HS-27A (cell line): Measurements from ENCODE around the gene CCR5AS.
"Not testable (repeated sequence)": the region's sequence is repeated elsewhere in the genome, so short reads cannot be mapped to it uniquely, and the experiment has no call there.

Source experiments
- DNase-seq: peaks from one replicate; pipeline ENCODE4 v3.0.0-alpha.2; 2012; ENCODE audit warnings: low read depth, missing footprints

The CCR5AS gene

GRCh38 chr3:46429250-46429649 is 22.4 kb upstream of the CCR5AS start:
- no peak for DNase-seq

GRCh38 chr3:46427916-46428833 is 21.3 kb upstream of the CCR5AS start:
- no peak for DNase-seq

GRCh38 chr3:46427404-46427803 is 20.5 kb upstream of the CCR5AS start:
- DNase-seq, result not testable (repeated sequence)

- not testable (repeated sequence) for DNase-seq
These were observed 19.6 kb upstream of the CCR5AS start for GRCh38 chr3:46426476-46426875.

- no peak for DNase-seq
These were observed 16.7 kb upstream of the CCR5AS start for GRCh38 chr3:46423588-46423987.

GRCh38 chr3:46422617-46423016 is 15.8 kb upstream of the CCR5AS start:
- no peak for DNase-seq

- DNase-seq, result no peak
These were observed 14.1 kb upstream of the CCR5AS start for GRCh38 chr3:46420931-46421330.

- no peak for DNase-seq
These were observed 12.9 kb upstream of the CCR5AS start for GRCh38 chr3:46419816-46420215.

- DNase-seq, result no peak
These were observed 11.2 kb upstream of the CCR5AS start for GRCh38 chr3:46417841-46418611.

- no peak for DNase-seq
These were observed 10.1 kb upstream of the CCR5AS start for GRCh38 chr3:46416811-46417510.

GRCh38 chr3:46416125-46416810 is 9.4 kb upstream of the CCR5AS start:
- no peak for DNase-seq

- no peak for DNase-seq
These were observed 7.9 kb upstream of the CCR5AS start for GRCh38 chr3:46414739-46415138.

GRCh38 chr3:46413951-46414350 is 7.1 kb upstream of the CCR5AS start:
- no peak for DNase-seq

GRCh38 chr3:46412786-46413298 is 6.0 kb upstream of the CCR5AS start:
- no peak for DNase-seq

GRCh38 chr3:46411271-46411670 is 4.4 kb upstream of the CCR5AS start:
- no peak for DNase-seq

- DNase-seq, result no peak
These were observed 3.8 kb upstream of the CCR5AS start for GRCh38 chr3:46410669-46411068.

- no peak for DNase-seq
These were observed 3.0 kb upstream of the CCR5AS start for GRCh38 chr3:46409739-46410489.

- no peak for DNase-seq
These were observed 2.0 kb upstream of the CCR5AS start for GRCh38 chr3:46408853-46409252.

- no peak for DNase-seq
These were observed 1.1 kb upstream of the CCR5AS start for GRCh38 chr3:46407970-46408369.

- no peak for DNase-seq
These were observed 451 bp downstream of the CCR5AS start for GRCh38 chr3:46406443-46406787.
